PC-3 (cell line): ENCODE results near the gene NINL.

Experiments used
- CTCF ChIP-seq: fragments of 300-600 bp; sonication (generic); conservative IDR thresholded peaks from 2 replicates; pipeline ENCODE4 v1.5.1; 2017; ENCODE audit warnings: antibody characterized with exemption, low read depth, mild to moderate bottlenecking, low read length
- EZH2phosphoT487 ChIP-seq: fragments of 300-600 bp; sonication (generic); IDR thresholded peaks from 2 replicates; pipeline ENCODE4 v1.6.1; 2018; ENCODE audit warnings: mild to moderate bottlenecking, antibody characterized with exemption, low read length, borderline replicate concordance

GRCh38 chr20:25469558-25469957, 115.8 kb downstream of the NINL start:
- TF ChIP-seq CTCF (no peak), EZH2phosphoT487 (no peak)
